GM18505 (cell line): ENCODE results near the gene IL5.
"Not testable (repeated sequence)": the region's sequence is repeated elsewhere in the genome, so short reads cannot be mapped to it uniquely, and the experiment has no call there.

Experiments
- ATAC-seq: cut with Tn5 transposase; IDR thresholded peaks from one replicate; pipeline ENCODE4 v1.9.1; 2021; ENCODE audit not compliant: unreplicated experiment
- POLR2A ChIP-seq: IDR thresholded peaks from 4 replicates; pipeline ENCODE4 v1.6.1; 2011; ENCODE audit warnings: borderline replicate concordance; ENCODE audit not compliant: insufficient read depth, insufficient read length; ENCODE audit errors: extremely low read depth

The IL5 gene

DNA sequence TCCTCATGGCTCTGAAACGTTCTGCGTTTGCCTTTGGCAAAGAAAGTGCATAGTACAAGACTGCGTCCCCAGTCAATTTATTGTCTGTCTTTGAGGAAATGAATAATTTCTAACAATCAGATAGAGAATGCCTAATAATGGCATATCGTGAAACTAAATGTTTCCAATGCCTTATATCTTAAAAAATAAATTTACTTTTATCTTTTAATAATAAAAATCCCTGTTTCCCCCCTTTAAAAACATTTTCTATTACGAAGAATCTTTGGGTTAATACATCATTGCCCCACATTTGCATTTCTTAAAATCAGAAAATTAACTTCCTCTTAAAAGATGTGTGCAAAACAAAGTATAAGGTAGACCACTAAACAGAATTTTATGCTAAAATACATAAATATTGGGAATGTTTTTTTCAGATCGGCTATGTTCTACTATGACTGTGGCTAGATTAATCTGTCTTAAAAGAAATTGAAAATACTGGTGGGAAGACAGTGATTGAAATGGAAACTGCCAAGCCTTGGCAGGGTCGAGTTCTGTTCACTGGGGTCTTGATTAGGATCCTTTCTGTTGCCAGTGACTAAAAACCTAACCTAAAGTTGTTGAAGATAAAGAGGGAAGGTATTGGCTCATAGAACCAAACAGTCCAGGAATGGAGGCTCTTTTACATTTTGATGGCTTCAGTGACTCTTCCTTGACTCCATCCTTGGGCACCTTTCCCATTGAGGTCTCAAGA lies at the start of gene IL5:
TSS of gene IL5 (minus strand) at position 51 of the 730 bp plus-strand sequence. CDS start at position 7, 44 bp downstream.
- TF ChIP-seq POLR2A: no peak
- ATAC-seq: no peak

GRCh38 chr5:132592521-132592920 lies 49.2 kb upstream of the IL5 start:
- TF ChIP-seq POLR2A: no peak
- no peak for ATAC-seq

- TF ChIP-seq POLR2A: no peak
- no peak for ATAC-seq
These were observed 47.8 kb upstream of the IL5 start for GRCh38 chr5:132591145-132591544.

DNA sequence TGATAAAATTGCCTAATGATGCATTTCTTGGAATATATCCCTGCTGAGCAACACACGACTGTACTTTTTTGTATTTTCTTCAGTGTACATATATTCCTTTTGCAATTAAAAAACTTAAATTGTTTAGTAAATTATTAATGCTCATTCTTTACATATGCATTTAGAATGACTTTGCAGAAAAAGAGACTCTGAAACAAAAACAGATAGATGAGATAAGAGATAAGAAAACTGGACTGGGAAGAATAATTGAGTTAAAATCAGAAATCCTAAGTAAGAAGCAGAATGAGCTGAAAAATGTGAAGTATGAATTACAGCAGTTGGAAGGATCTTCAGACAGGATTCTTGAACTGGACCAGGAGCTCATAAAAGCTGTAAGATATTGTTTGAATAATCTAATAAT lies 46.1 kb upstream of the IL5 start:
- no peak for ATAC-seq
- no peak for TF ChIP-seq POLR2A

- TF ChIP-seq POLR2A: no peak
- ATAC-seq: no peak
These were observed 42.7 kb upstream of the IL5 start for GRCh38 chr5:132586063-132586462.

DNA sequence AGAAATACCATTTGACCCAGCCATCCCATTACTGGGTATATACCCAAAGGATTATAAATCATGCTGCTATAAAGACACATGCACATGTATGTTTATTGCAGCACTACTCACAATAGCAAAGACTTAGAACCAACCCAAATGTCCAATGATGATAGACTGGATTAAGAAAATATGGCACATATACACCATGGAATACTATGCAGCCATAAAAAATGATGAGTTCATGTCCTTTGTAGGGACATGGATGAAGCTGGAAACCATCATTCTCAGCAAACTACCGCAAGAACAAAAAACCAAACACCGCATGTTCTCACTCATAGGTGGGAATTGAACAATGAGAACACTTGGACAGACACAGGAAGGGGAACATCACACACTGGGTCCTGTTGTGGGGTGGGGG lies 41.2 kb upstream of the IL5 start:
- not testable (repeated sequence) for ATAC-seq

GRCh38 chr5:132576123-132576522 lies 32.8 kb upstream of the IL5 start:
- ATAC-seq: no peak
- no peak for TF ChIP-seq POLR2A

GRCh38 chr5:132566657-132567056 lies 23.3 kb upstream of the IL5 start:
- ATAC-seq: no peak
- TF ChIP-seq POLR2A: no peak

DNA sequence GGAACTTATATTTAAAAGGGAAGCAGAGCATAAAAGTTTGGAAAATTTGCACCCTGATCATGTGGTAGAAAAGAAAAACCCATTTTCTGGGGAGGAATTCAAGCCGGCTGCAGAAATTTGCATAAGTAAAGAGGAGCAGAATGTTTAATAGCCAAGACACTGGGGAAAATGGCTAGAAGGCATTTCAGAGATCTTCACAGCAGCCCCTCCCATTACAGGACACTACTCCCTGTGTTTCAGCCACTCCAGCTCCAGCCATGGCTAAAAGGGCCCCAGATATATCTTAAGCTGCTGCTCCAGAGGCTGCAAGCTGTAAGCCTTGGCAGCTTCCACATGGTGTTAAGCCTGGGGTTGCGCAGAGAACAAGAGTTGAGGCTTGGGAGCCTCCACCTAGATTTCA lies 21.2 kb upstream of the IL5 start:
- not testable (repeated sequence) for ATAC-seq

- no peak for TF ChIP-seq POLR2A
- no peak for ATAC-seq
These were observed 18.3 kb upstream of the IL5 start for GRCh38 chr5:132561601-132562000.

GRCh38 chr5:132559383-132560060 lies 16.2 kb upstream of the IL5 start:
- ATAC-seq: no peak
- TF ChIP-seq POLR2A: no peak

- TF ChIP-seq POLR2A: no peak
- peak; percentile 15 for ATAC-seq
These were observed 14.3 kb upstream of the IL5 start for GRCh38 chr5:132557478-132558172.

DNA sequence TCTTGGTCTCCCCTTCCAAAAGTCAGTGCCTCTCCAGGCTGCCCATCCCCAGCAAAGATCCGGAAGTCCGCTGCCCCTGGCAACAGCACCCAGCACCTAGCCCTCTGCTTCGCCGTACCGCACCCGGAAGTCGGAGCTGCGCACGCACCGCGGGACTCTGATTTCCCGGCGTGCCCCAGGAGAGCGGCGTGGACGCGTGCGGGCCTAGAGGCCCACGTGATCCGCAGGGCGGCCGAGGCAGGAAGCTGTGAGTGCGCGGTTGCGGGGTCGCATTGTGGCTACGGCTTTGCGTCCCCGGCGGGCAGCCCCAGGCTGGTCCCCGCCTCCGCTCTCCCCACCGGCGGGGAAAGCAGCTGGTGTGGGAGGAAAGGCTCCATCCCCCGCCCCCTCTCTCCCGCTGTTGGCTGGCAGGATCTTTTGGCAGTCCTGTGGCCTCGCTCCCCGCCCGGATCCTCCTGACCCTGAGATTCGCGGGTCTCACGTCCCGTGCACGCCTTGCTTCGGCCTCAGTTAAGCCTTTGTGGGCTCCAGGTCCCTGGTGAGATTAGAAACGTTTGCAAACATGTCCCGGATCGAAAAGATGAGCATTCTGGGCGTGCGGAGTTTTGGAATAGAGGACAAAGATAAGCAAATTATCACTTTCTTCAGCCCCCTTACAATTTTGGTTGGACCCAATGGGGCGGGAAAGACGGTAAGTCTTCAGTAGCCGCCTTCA lies 13.6 kb upstream of the IL5 start, which contains the start of gene RAD50:
TSS of gene RAD50 (plus strand) at position 215 of the 715 bp plus-strand sequence. CDS start at position 563, 348 bp downstream.
- ATAC-seq: peak; percentile 97
- TF ChIP-seq POLR2A: peak; percentile 95
